K562 (cell line): ENCODE data around the gene IL12RB1. TPM values are rescaled to one million over a fixed set of nuclear protein-coding genes. Genes with fewer than 3 reads are reported as not detected.

Experiments
- ATAC-seq: fragments of 200-7000 bp; cut with Tn5 transposase; 3 replicates; pipeline ENCODE4 v1.9.1; 2020; ENCODE audit warnings: moderate library complexity
- BruUV-seq: library from RNA; stranded (reverse); fragments of 400-500 nt; replicated peaks from 2 replicates; lab custom pipeline; 2021; lab: Mats Ljungman, UMichigan
- CTCF ChIA-PET: fragments of 300-600 bp; formaldehyde crosslinking; extraction: SDS; loops from one replicate; lab custom pipeline; 2021; ENCODE audit warnings: low intra/inter-chr PET ratio; lab: Yijun Ruan, JAX
- POLR2A ChIA-PET: fragments of 300-600, 350-650 bp; sonication (Branson Sonifier 250); formaldehyde crosslinking; extraction: SDS; loops from one replicate; lab custom pipeline; 2021; ENCODE audit warnings: antibody characterized with exemption, inconsistent platforms; lab: Yijun Ruan, JAX
- DNase-seq, 4 experiments: peaks; one replicate each; pipeline versions ENCODE4 v3.0.0 to v3.0.0-alpha.2; 2011 to 2018; ENCODE audit warnings: low spot score in 3 of 4, mixed read lengths in 3 of 4; ENCODE audit errors: extremely low read depth in 1 of 4
- FAIRE-seq: peaks from 2 replicates; lab custom pipeline; 2011; peaks lifted over from hg19 to GRCh38; lab: Jason Lieb, UNC
- H2AFZ ChIP-seq: 2 replicates; pipeline ENCODE4 v1.6.0; 2011; ENCODE audit warnings: low read depth, low read length, control low read depth, inconsistent platforms
- H3K27ac ChIP-seq: fragments of 200-600 bp; 3 replicates; pipeline ENCODE4 v1.8.0; 2011; ENCODE audit warnings: low read depth, mild to moderate bottlenecking, control low read depth, inconsistent platforms, low read length, moderate library complexity, mixed read lengths; ENCODE audit errors: extremely low read depth
- H3K27me3 ChIP-seq, 2 experiments: fragments of 300-600 bp in 1 of 2; 2 replicates in 1 of 2; 3 replicates in 1 of 2; pipeline versions ENCODE4 v1.6.0 to v1.8.0; 2011; ENCODE audit warnings: inconsistent platforms in 2 of 2, low read length in 2 of 2, mild to moderate bottlenecking in 1 of 2, mixed read lengths in 1 of 2, moderate library complexity in 1 of 2; ENCODE audit not compliant: control insufficient read depth in 2 of 2, insufficient read depth in 2 of 2
- H3K36me3 ChIP-seq: fragments of 300-600 bp; 3 replicates; pipeline ENCODE4 v1.8.0; 2011; ENCODE audit warnings: mild to moderate bottlenecking, low read length, inconsistent platforms; ENCODE audit not compliant: control insufficient read depth, insufficient read depth
- H3K4me1 ChIP-seq, 2 experiments: fragments of 200-600 bp in 1 of 2; replicated peaks in 1 of 2; 2 replicates in 1 of 2; 3 replicates in 1 of 2; pipeline versions ENCODE4 v1.5.1 to v1.8.0; 2011; ENCODE audit warnings: inconsistent platforms in 2 of 2, low read length in 2 of 2, mild to moderate bottlenecking in 1 of 2, mixed read lengths in 1 of 2, moderate library complexity in 1 of 2; ENCODE audit not compliant: control insufficient read depth in 2 of 2, insufficient read depth in 2 of 2
- H3K4me2 ChIP-seq: 2 replicates; pipeline ENCODE4 v1.6.1; 2011; ENCODE audit warnings: low read length, control low read depth, inconsistent platforms, mixed read lengths; ENCODE audit not compliant: insufficient read depth
- H3K4me3 ChIP-seq: fragments of 200-600 bp; sonication (generic), shearing (Covaris generic); 2 replicates; pipeline ENCODE4 v1.5.1; 2016; ENCODE audit warnings: control low read depth, inconsistent platforms
- H3K79me2 ChIP-seq: fragments of 200-600 bp; 3 replicates; pipeline ENCODE4 v1.8.0; 2011; ENCODE audit warnings: low read length, inconsistent platforms; ENCODE audit not compliant: control insufficient read depth, insufficient read depth
- H3K9ac ChIP-seq, 2 experiments: 2 replicates each; pipeline versions ENCODE4 v1.6.0 to v1.6.1; 2011; ENCODE audit warnings: low read depth in 2 of 2, low read length in 2 of 2, control low read depth in 1 of 2, inconsistent platforms in 1 of 2, mild to moderate bottlenecking in 1 of 2, mixed read lengths in 1 of 2; ENCODE audit not compliant: insufficient read depth in 1 of 2
- H3K9me1 ChIP-seq: one replicate; pipeline ENCODE4 v1.6.0; 2011; ENCODE audit warnings: inconsistent platforms, mild to moderate bottlenecking, low read length, moderate library complexity; ENCODE audit not compliant: control insufficient read depth, insufficient read depth
- H3K9me3 ChIP-seq: replicated peaks from 2 replicates; pipeline ENCODE4 v1.5.1; 2011; ENCODE audit warnings: low read depth, low read length, inconsistent platforms; ENCODE audit not compliant: control insufficient read depth, insufficient read depth
- H4K20me1 ChIP-seq: replicated peaks from 2 replicates; pipeline ENCODE4 v1.6.1; 2011; ENCODE audit warnings: low read length, inconsistent platforms, mixed read lengths; ENCODE audit not compliant: control insufficient read depth, insufficient read depth
- FOXA3 ChIP-seq, 2 experiments: fragments of 450-650 bp in 1 of 2; sonication (generic) in 1 of 2; formaldehyde crosslinking; IDR thresholded peaks in 1 of 2; conservative IDR thresholded peaks in 1 of 2; 2 replicates each; pipeline versions ENCODE4 v1.4.0 to v1.8.0; 2020 to 2022; ENCODE audit warnings: mild to moderate bottlenecking in 2 of 2, missing genetic modification reagents in 1 of 2
- RBM25 ChIP-seq: fragments of 200-400 bp; formaldehyde crosslinking; IDR thresholded peaks from 2 replicates; pipeline ENCODE4 v1.6.1; 2018; ENCODE audit warnings: low read length, low read depth, moderate library complexity; ENCODE audit not compliant: severe bottlenecking
- TFAM ChIP-seq: fragments of 250-450 bp; sonication (Bioruptor Pico); conservative IDR thresholded peaks from 2 replicates; pipeline ENCODE4 v1.5.0; 2021; ENCODE audit warnings: mild to moderate bottlenecking, moderate library complexity
- ZNF146 ChIP-seq: IDR thresholded peaks from one replicate; pipeline ENCODE4 v1.6.1; 2018; ENCODE audit warnings: missing compliant biosample characterization; ENCODE audit not compliant: unreplicated experiment
- WGBS: fragments of 100-300 bp; shearing (Covaris generic); methylation state at CpG from one replicate; pipeline ENCODE4 v1.1.6; 2016; ENCODE audit warnings: low coverage, mixed read lengths; ENCODE audit not compliant: insufficient coverage; ENCODE audit errors: missing lambda C conversion rate; 5-methylcytosine and 5-hydroxymethylcytosine counted together
- in situ Hi-C: fragments of 300-500 bp; cut with MboI; formaldehyde crosslinking; loops from 4 replicates; pipeline ENCODE4 v1.15.0; 2018; ENCODE audit warnings: inconsistent platforms, mixed read lengths
- intact Hi-C: fragments of 100-400 bp; cut with micrococcal nuclease; formaldehyde crosslinking; loops from 2 replicates; pipeline ENCODE4 v1.14.2; 2022
- polyA plus RNA-seq, 8 experiments: library from polyadenylated mRNA; depleted of rRNA in 4 of 8; stranded (reverse) in 5 of 8; unstranded in 3 of 8; fragments of >200 nt; fragmentation: Nextera tagmentation in 2 of 8; fragmentation: Illumina TruSeq in 1 of 8; extraction: Ambion mirVana in 2 of 8; extraction: Trizol in 1 of 8; gene quantifications; 2 replicates each; pipeline versions ENCODE4 v1.2.1 to v1.2.3, GENCODE V29; 2011 to 2014; ENCODE audit warnings: inconsistent platforms in 1 of 8, missing spikeins in 1 of 8
- total RNA-seq, 7 experiments: library from RNA; depleted of rRNA in 6 of 7; stranded (reverse); fragments of >200 nt in 6 of 7; fragmentation: Illumina TruSeq in 2 of 7; extraction: Trizol in 2 of 7; gene quantifications; 2 replicates each; pipeline versions ENCODE4 v1.2.1 to v1.2.3, GENCODE V29; 2011 to 2021; ENCODE audit warnings: low replicate concordance in 1 of 7

The IL12RB1 gene
- total and polyA plus RNA-seq, 9 of the 15 experiments (the other 6 are each of a cell fraction or from before 2014, with no cell fraction given): 0.04 to 0.07 (median 0.06) TPM; not detected in 5

- ATAC-seq: no peak
- Histone ChIP-seq H3K4me2 (no peak overlapping the region), H3K9ac (no peak overlapping the region), H2AFZ (no peak overlapping the region), H3K27me3 (no peaks in the 10 kb centered on the region), H3K9me1 (no peaks in the 10 kb centered on the region), H3K4me1 (peaks cover 2 to 30% of the 10 kb centered on the region in 2 experiments; a peak in 4 of 5 replicates), H3K79me2 (no peaks in the 10 kb centered on the region), H3K36me3 (no peaks in the 10 kb centered on the region), H4K20me1 (no peaks in the 10 kb centered on the region), H3K27ac (no peak overlapping the region), H3K4me3 (no peak overlapping the region), H3K9me3 (no peaks in the 10 kb centered on the region)
- no TSS peak for BruUV-seq
- TF ChIP-seq RBM25: peak; percentile 27
- no peak for TF ChIP-seq TFAM (CRISPR knock-in tag)
- TF ChIP-seq FOXA3 (CRISPR knock-in tag; conservative IDR thresholded peaks at IDR 0.05 in 1 of 2, IDR thresholded peaks at IDR 0.05 in 1 of 2): 0 out of 4 replicates have a peak, but pooled peaks of 1 of the 2 experiments have one; percentile 19
- peak; percentile 92 for TF ChIP-seq ZNF146 (CRISPR knock-in tag)
- intact Hi-C loops: loop anchor here (10.0 kb wide), 1 partner anchor 189 kb away; no protein-coding TSS in a partner anchor
- ChIA-PET CTCF (interaction anchor here (0.6 kb wide), 2 partner anchors 52 to 165 kb away, joined by 3 read pairs; no protein-coding TSS in a partner anchor), POLR2A (interaction anchor here (0.6 to 0.7 kb wide), 2 partner anchors 9 to 29 kb away, joined by 3 to 5 read pairs; no protein-coding TSS in a partner anchor)
- FAIRE-seq: no peak
- WGBS: 42% methylated on average over 9 of the region's 9 CpGs
- DNase-seq: no peak
- in situ Hi-C loops: no loop called here
Observed at GRCh38 chr19:18053576-18054219, 33.0 kb downstream of the IL12RB1 start.
